H1 (cell line): ENCODE results near the gene ACACA. TPM values are rescaled to one million over a fixed set of nuclear protein-coding genes. Genes with fewer than 3 reads are reported as not detected.

Experiments used
- CHD7 ChIP-seq: fragments of 300-600 bp; sonication (generic); IDR thresholded peaks from 2 replicates; pipeline ENCODE4 v1.7.1; 2012; ENCODE audit warnings: low read length, moderate library complexity, mild to moderate bottlenecking, inconsistent platforms; ENCODE audit not compliant: insufficient replicate concordance
- polyA plus RNA-seq, 7 experiments: library from polyadenylated mRNA; depleted of rRNA in 3 of 7; stranded (reverse) in 5 of 7; unstranded in 2 of 7; fragments of >200 nt in 5 of 7; fragments of 200-250 nt in 2 of 7; gene quantifications; 1 replicate in 5 of 7; 2 replicates in 1 of 7; 4 replicates in 1 of 7; pipeline versions ENCODE4 v1.2.1 to v1.2.3, GENCODE V29; 2011 to 2013; ENCODE audit warnings: missing spikeins in 2 of 7, mixed read lengths in 2 of 7
- total RNA-seq: library from RNA; stranded (reverse); fragmentation: NEBNext Ultra II Directional; extraction: Animal tissue kit (Norgen Biotek cat#: 25700); gene quantifications from 2 replicates; pipeline ENCODE4 v1.2.1, GENCODE V29; 2021

The ACACA gene
- total and polyA plus RNA-seq, 2 of the 8 experiments (the other 6 are each of a cell fraction or from before 2014, with no cell fraction given): 74.0 to 160 TPM

DNA sequence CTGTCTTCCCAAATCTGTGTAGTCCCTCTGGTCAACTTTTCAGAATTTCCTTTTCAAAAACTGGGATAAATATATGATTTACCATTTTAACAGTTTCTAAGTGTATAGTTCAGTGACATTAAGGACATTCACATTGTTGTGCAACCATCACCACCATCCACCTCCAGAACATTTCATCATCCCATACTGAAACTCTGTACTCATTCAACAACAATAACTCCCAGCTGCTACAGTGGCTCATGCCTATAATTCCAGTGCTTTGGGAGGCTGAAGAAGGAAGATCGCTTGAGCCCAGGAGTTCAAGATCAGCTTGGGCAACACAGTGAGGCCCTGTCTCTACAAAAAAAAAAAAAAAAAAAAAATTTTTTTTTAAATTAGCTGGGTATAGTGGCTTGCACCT, 326.9 kb downstream of the ACACA start (continued):
- no peak for TF ChIP-seq CHD7
